ENCODE results near the gene HMGN2. TPM values are rescaled to one million over a fixed set of nuclear protein-coding genes. Genes with fewer than 3 reads are reported as not detected.
"Not testable (repeated sequence)": the region's sequence is repeated elsewhere in the genome, so short reads cannot be mapped to it uniquely, and the experiment has no call there.

HMGN2 gene
- total RNA-seq, 4 donors from 2014 or later = 105 to 312 (median 243) TPM

DNA sequence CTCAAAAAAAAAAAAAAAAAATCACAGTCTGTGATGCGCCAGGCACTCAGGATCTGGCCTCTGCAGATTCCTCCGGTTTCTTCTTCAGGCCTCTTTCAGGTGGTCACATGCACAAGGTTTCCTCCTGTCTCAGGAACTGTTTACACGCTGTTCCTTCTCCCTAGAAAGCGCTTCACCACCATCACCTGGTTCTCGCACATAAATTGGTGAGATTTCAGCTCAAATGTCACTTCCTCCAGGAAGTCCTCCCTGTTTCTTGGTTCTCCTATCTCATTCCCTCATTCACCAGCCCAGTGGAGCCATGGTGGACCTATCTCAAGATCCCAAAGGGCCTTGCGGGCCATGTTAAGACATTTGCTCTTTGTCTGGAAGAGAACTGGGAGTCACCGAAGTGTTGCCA, 26.7 kb downstream of the HMGN2 start:
- intact Hi-C loops (cut with DNase I) = no loop called here

GRCh38 chr1:26500488-26501175, 28.4 kb downstream of the HMGN2 start:
- peak overlapping the region; percentile 71 to 78 (median 74) for H3K4me3 ChIP-seq
- intact Hi-C loops (cut with DNase I) = loop anchor here (10.0 kb wide), 1 partner anchor 284 kb away; the partner anchor contains the start of gene PIGV
- DNase-seq = peak; percentile 66

More for the DNA sequence above, 26.7 kb downstream of the HMGN2 start:
- Histone ChIP-seq H3K4me3 (no peak overlapping the region), H3K27me3 (no peaks in the 10 kb centered on the region), H3K9me3 (no peaks in the 10 kb centered on the region), H3K27ac (no peak overlapping the region), H3K4me1 (peaks cover 0 to 21% (median 10%) of the 10 kb centered on the region in 3 donors), H3K36me3 (no peaks in the 10 kb centered on the region)
- no peak for TF ChIP-seq CTCF (IDR thresholded peaks at IDR 0.05)
- no peak for TF ChIP-seq POLR2A (IDR thresholded peaks at IDR 0.05)
- no peak for DNase-seq
- WGBS, 2 donors = 90 to 99% methylated on average over 6 to 7 of the region's 7 CpGs

DNA sequence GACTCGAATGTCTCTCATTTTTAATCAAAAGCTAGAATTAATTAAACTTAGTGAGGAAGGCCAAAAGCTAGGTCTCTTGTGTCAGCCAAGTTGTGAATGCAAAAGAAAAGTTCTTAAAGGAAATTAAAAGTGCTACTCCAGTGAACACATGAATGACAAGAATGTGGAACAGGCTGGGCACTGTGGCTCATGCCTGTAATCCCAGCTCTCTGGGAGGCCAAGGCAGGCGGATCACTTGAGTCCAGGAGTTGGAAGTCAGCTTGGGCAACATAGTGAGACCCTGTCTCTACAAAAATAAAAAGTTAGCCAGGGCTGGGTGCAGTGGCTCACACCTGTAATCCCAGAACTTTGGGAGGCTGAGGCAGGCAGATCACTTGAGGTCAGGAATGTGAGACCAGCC, 38.5 kb downstream of the HMGN2 start:
- H3K4me1 ChIP-seq; H3K27ac ChIP-seq; DNase-seq; intact Hi-C loops (cut with DNase I); H3K9me3 ChIP-seq; H3K36me3 ChIP-seq; H3K4me3 ChIP-seq; H3K27me3 ChIP-seq: not testable (repeated sequence)
- WGBS, 2 donors = 53 to 71% methylated on average over 2 of the region's 2 CpGs

More at GRCh38 chr1:26500488-26501175, 28.4 kb downstream of the HMGN2 start:
- Histone ChIP-seq H3K27me3 (no peaks in the 10 kb centered on the region), H3K27ac (peak overlapping the region; percentile 91 to 96 (median 94)), H3K9me3 (no peaks in the 10 kb centered on the region), H3K36me3 (no peaks in the 10 kb centered on the region), H3K4me1 (peaks cover 0 to 21% (median 10%) of the 10 kb centered on the region in 3 donors)
- TF ChIP-seq CTCF (IDR thresholded peaks at IDR 0.05) (no peak), POLR2A (IDR thresholded peaks at IDR 0.05) (peak in 2 of 4 donors; percentile 57 to 66)
- no CpG with 5 or more reads among the region's 74 CpGs for WGBS, 2 donors

- WGBS, 2 donors = 60 to 70% methylated on average over 2 to 3 of the region's 4 CpGs
- DNase-seq; H3K27me3 ChIP-seq; H3K27ac ChIP-seq; intact Hi-C loops (cut with DNase I); H3K4me1 ChIP-seq; H3K4me3 ChIP-seq; H3K9me3 ChIP-seq; H3K36me3 ChIP-seq: not testable (repeated sequence)
Measured at GRCh38 chr1:26515836-26516235, 43.6 kb downstream of the HMGN2 start.

DNA sequence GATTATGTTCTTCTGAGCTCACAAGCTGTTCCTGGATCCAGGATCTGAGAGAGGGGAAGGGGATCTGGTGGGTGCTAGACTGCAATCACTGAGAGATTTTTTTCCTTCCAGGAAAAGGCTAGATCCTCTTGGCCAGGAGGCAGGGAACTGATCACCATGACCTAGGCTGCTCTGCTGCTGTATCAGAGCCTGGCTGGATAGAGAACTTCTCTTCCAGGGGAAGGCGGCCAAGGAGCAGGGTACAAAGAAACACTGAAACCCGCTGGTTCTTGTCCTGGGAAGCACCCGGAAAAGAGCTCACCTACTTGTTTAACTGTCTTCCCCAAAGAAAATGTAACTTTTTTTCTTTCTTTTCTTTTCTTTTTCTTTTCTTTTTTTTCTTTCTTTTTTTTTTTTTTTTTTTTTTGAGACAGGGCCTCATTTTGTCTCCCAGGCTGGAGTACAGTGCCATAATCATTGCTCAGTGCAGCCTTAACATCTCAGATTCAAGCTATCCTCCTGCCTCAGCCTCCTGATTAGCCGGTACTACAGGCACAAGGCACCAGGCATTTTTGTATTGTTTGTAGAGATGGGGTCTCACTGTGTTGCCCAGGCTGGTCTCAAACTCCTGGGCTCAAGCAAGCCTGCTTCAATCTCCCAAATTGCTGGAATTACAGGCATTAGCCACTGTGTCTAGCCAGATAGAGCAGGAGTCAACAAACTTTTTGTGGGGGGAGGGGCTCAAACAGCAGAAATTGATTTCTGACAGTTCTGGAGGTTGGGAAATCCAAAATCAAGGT, 44.9 kb downstream of the HMGN2 start:
- no peaks in the 10 kb centered on the region for H3K9me3 ChIP-seq
- no peak for DNase-seq
- H3K27ac ChIP-seq = no peak overlapping the region
- peaks cover 0 to 10% (median 0%) of the 10 kb centered on the region in 4 donors for H3K27me3 ChIP-seq
- WGBS, 2 donors = 53 to 62% methylated on average over 3 to 4 of the region's 4 CpGs
- TF ChIP-seq POLR2A (IDR thresholded peaks at IDR 0.05) (no peak), CTCF (IDR thresholded peaks at IDR 0.05) (no peak)
- intact Hi-C loops (cut with DNase I) = no loop called here
- H3K4me1 ChIP-seq = no peaks in the 10 kb centered on the region
- no peaks in the 10 kb centered on the region for H3K36me3 ChIP-seq
- H3K4me3 ChIP-seq = no peak overlapping the region

GRCh38 chr1:26517766-26518049, 45.5 kb downstream of the HMGN2 start:
- intact Hi-C loops (cut with DNase I) = no loop called here

More at GRCh38 chr1:26517766-26518049, 45.5 kb downstream of the HMGN2 start:
- Histone ChIP-seq H3K4me1 (no peaks in the 10 kb centered on the region), H3K36me3 (no peaks in the 10 kb centered on the region), H3K4me3 (no peak overlapping the region), H3K9me3 (no peaks in the 10 kb centered on the region), H3K27me3 (peaks cover 0 to 16% (median 0%) of the 10 kb centered on the region in 4 donors), H3K27ac (no peak overlapping the region)
- DNase-seq = no peak
- 61 to 89% methylated on average over 1 of the region's 1 CpG for WGBS, 2 donors
- TF ChIP-seq CTCF (IDR thresholded peaks at IDR 0.05) (no peak), POLR2A (IDR thresholded peaks at IDR 0.05) (no peak)
